GM19467 (cell line): ENCODE data around the gene CDC5L.

Experiments
- ATAC-seq: cut with Tn5 transposase; IDR thresholded peaks from one replicate; pipeline ENCODE4 v1.9.1; 2021; ENCODE audit warnings: mild to moderate bottlenecking, moderate library complexity; ENCODE audit not compliant: unreplicated experiment

The CDC5L gene

GRCh38 chr6:44451803-44452695, 64.5 kb downstream of the CDC5L start:
- ATAC-seq, result no peak

- ATAC-seq, result no peak
These were observed 65.2 kb downstream of the CDC5L start for GRCh38 chr6:44452725-44453124.

GRCh38 chr6:44453146-44453545, 65.6 kb downstream of the CDC5L start:
- no peak for ATAC-seq

- ATAC-seq, result no peak
These were observed 66.7 kb downstream of the CDC5L start for GRCh38 chr6:44454198-44454597.

GRCh38 chr6:44456070-44456965, 68.8 kb downstream of the CDC5L start:
- no peak for ATAC-seq

- ATAC-seq, result no peak
These were observed 69.4 kb downstream of the CDC5L start for GRCh38 chr6:44456966-44457292.

GRCh38 chr6:44457596-44457995, 70.1 kb downstream of the CDC5L start:
- no peak for ATAC-seq

GRCh38 chr6:44458551-44458950, 71.0 kb downstream of the CDC5L start:
- ATAC-seq, result no peak

- ATAC-seq, result no peak
These were observed 74.8 kb downstream of the CDC5L start for GRCh38 chr6:44462335-44462734.

- ATAC-seq, result no peak
These were observed 75.6 kb downstream of the CDC5L start for GRCh38 chr6:44462797-44463727.

- no peak for ATAC-seq
These were observed 76.4 kb downstream of the CDC5L start for GRCh38 chr6:44463728-44464450.

GRCh38 chr6:44464527-44465310, 77.2 kb downstream of the CDC5L start:
- no peak for ATAC-seq

- ATAC-seq, result no peak
These were observed 79.4 kb downstream of the CDC5L start for GRCh38 chr6:44466955-44467354.

- no peak for ATAC-seq
These were observed 81.3 kb downstream of the CDC5L start for GRCh38 chr6:44468835-44469234.

GRCh38 chr6:44470115-44470464, 82.6 kb downstream of the CDC5L start:
- peak; percentile 12 for ATAC-seq

GRCh38 chr6:44470746-44471145, 83.2 kb downstream of the CDC5L start:
- no peak for ATAC-seq

- ATAC-seq, result no peak
These were observed 83.9 kb downstream of the CDC5L start for GRCh38 chr6:44471271-44471981.

- ATAC-seq, result no peak
These were observed 84.9 kb downstream of the CDC5L start for GRCh38 chr6:44472250-44472945.
